Measurements from ENCODE around the gene CDC42EP4.

DNA sequence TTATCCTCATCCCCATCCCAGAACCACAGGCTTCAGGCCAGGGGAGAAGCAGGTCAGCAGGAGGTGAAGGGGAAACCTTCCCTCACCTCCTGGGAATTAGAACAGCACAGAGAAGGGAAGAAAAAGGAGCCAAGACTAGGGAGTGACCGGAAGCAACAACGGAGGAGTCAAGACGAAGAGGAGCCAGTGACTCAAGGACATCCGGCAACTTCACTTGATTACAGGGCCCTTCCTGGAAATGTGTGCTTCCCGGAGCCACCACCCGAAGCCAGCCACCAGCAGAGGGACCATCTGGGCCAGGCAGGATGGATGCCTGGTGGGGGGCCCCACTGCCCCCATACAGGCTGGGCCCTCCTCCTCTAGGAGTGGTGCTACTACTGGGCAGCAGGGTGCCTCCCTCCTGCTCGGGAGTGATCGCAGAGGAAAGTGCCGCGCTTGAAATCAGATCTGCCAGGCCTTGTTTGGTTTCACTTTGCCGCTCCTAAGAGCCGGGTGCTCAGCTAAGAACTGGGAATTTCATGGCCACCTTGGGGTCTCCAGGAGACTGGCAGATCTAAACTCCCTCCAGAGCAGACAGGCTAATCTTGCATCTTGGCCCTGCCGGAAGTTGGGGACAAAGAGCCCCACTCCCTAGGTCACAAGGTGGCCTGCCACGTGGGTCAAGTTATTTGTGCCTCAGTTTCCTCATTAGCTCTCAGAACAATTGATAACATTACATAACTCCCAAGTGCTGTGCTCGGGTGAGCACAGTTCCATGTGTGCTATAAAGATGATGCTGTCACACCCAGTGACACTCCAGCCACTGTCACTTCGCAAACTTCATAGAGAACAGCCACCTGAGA is 6.6 kb downstream of the CDC42EP4 start:
- TF ChIP-seq, protein P1, sequence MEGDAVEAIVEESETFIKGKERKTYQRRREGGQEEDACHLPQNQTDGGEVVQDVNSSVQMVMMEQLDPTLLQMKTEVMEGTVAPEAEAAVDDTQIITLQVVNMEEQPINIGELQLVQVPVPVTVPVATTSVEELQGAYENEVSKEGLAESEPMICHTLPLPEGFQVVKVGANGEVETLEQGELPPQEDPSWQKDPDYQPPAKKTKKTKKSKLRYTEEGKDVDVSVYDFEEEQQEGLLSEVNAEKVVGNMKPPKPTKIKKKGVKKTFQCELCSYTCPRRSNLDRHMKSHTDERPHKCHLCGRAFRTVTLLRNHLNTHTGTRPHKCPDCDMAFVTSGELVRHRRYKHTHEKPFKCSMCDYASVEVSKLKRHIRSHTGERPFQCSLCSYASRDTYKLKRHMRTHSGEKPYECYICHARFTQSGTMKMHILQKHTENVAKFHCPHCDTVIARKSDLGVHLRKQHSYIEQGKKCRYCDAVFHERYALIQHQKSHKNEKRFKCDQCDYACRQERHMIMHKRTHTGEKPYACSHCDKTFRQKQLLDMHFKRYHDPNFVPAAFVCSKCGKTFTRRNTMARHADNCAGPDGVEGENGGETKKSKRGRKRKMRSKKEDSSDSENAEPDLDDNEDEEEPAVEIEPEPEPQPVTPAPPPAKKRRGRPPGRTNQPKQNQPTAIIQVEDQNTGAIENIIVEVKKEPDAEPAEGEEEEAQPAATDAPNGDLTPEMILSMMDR (IDR thresholded peaks at IDR 0.05) = peak; percentile 16 to 60 (median 31)
- TF ChIP-seq POLR2A (IDR thresholded peaks at IDR 0.05) = no peak

Measured in tibial nerve (tissue), 3 donors.